Pancreas (tissue), 10 donors: ENCODE data around the gene CIROP. TPM values are rescaled to one million over a fixed set of nuclear protein-coding genes. Genes with fewer than 3 reads are reported as not detected.

ENCODE experiments used
- ATAC-seq, 4 donors: fragments of 200-7000 bp; cut with Tn5 transposase; one replicate each; pipeline versions ENCODE4 v1.8.0 to v1.9.1; 2020; ENCODE audit warnings: mild to moderate bottlenecking in 4 of 4, moderate library complexity in 4 of 4
- DNase-seq, 6 donors: peaks; one replicate each; pipeline ENCODE4 v3.0.0-alpha.2; 2020
- FAIRE-seq: peaks from 2 replicates; lab custom pipeline; 2012; peaks lifted over from hg19 to GRCh38; lab: Jason Lieb, UNC
- H3K27ac ChIP-seq, 4 donors: fragments of 200-600 bp; sonication (generic); 1 replicate in 3 of 4; 2 replicates in 1 of 4; pipeline versions ENCODE4 v1.5.0 to v1.8.0; 2020
- H3K27me3 ChIP-seq, 4 donors: fragments of 200-600 bp; one replicate each; pipeline ENCODE4 v1.8.0; 2021
- H3K36me3 ChIP-seq, 3 donors: fragments of 200-600 bp; sonication (generic) in 1 of 3; one replicate each; pipeline versions ENCODE4 v1.5.0 to v1.8.0; 2020 to 2021
- H3K4me1 ChIP-seq, 3 donors: fragments of 200-600 bp; one replicate each; pipeline ENCODE4 v1.8.0; 2021
- H3K4me3 ChIP-seq, 4 donors: fragments of 200-600 bp; sonication (generic) in 2 of 4; one replicate each; pipeline versions ENCODE4 v1.5.0 to v1.8.0; 2020 to 2021
- H3K9me3 ChIP-seq, 4 donors: fragments of 200-600 bp; one replicate each; pipeline ENCODE4 v1.8.0; 2021
- WGBS, 2 donors: extraction: QIAGEN DNeasy Blood & Tissue Kit; methylation state at CpG; one replicate each; pipeline ENCODE4 v1.1.7; 2013; 5-methylcytosine and 5-hydroxymethylcytosine counted together
- intact Hi-C, 3 donors: fragments of 100-400 bp; cut with DNase I; formaldehyde crosslinking; loops; one replicate each; pipeline versions ENCODE4 v1.11.1 to v1.14.2; 2022
- polyA plus RNA-seq, 2 donors: library from polyadenylated mRNA; stranded (reverse); fragments of 200-250 nt; gene quantifications; one replicate each; pipeline ENCODE4 v1.2.3, GENCODE V29; 2013
- total RNA-seq, 6 donors: library from RNA; stranded (reverse); fragmentation: NEBNext Ultra II Directional in 4 of 6; extraction: Animal tissue kit (Norgen Biotek cat#: 25700) in 4 of 6; gene quantifications; one replicate each; pipeline versions ENCODE4 v1.2.1 to v1.2.4, GENCODE V29; 2021 to 2023
- TF ChIP-seq, protein P1 (sequence below), 4 donors: fragments of 200-600 bp; sonication (generic) in 3 of 4; IDR thresholded peaks; one replicate each; pipeline versions ENCODE4 v1.5.0 to v1.8.0; 2021; ENCODE audit warnings: antibody characterized with exemption in 4 of 4
- donor health status: healthy with polysubstance abuse.
- donor health status: DM: no; HTN: no; CAD: no; lungs with moderate emphysema.
- donor health status: DM: no; HTN: no; CAD: no.
- donor health status: control.
- donor health status: control.
- donor health status: Bipolar disorder and iron deficiency.
- donor health status: DM: yes; HTN: yes; CAD: no.
- donor health status: DM: no; HTN: no; CAD: no.
- donor health status: DM: no; HTN: no; CAD: no.
- donor health status: DM: yes; HTN: yes; CAD: no.

CIROP gene
- total and polyA plus RNA-seq, 8 donors: not detected

DNA sequence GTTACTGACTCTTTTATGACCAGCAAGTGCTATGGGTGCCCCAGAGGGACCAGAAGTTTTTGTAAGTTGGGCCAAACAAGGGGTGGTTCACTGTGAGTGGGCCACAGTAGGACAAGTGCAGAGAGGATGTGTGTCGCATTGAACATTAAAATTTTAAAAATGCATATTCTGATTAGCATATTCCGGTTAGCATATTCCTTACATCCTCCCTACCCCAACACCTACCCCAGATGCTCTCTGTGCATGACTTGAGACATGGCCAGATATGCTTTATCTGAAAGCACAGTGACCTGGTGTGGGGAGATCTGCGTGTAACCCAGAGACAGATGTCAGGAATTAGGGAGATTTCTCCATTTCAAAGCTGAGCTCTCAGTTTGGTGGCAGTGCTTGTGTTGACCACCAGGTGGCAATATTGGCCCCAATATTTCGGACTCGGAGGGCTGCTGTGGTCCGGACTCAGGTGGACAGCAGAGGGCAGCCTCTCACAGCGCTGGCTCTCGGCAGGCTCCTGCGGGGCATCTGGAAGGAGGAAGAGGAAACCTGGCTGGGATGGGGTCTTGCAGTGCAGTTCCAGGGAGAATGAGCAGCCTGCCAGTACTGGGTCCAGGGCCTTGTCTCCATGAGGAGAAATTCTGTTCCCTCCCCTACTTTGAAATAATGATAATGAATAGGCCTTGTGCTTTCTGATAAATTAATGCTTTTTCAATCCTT is 15.9 kb upstream of the CIROP start:
- intact Hi-C loops: loop anchor here in 2 of 3 donors (2.0 to 10.0 kb wide), 2 partner anchors 64 to 68 kb away; partner anchors contain the start of gene SLC7A8 (in 1 of the 2)
- FAIRE-seq: no peak
- WGBS, 2 donors: 20% methylated on average over 9 of the region's 9 CpGs

DNA sequence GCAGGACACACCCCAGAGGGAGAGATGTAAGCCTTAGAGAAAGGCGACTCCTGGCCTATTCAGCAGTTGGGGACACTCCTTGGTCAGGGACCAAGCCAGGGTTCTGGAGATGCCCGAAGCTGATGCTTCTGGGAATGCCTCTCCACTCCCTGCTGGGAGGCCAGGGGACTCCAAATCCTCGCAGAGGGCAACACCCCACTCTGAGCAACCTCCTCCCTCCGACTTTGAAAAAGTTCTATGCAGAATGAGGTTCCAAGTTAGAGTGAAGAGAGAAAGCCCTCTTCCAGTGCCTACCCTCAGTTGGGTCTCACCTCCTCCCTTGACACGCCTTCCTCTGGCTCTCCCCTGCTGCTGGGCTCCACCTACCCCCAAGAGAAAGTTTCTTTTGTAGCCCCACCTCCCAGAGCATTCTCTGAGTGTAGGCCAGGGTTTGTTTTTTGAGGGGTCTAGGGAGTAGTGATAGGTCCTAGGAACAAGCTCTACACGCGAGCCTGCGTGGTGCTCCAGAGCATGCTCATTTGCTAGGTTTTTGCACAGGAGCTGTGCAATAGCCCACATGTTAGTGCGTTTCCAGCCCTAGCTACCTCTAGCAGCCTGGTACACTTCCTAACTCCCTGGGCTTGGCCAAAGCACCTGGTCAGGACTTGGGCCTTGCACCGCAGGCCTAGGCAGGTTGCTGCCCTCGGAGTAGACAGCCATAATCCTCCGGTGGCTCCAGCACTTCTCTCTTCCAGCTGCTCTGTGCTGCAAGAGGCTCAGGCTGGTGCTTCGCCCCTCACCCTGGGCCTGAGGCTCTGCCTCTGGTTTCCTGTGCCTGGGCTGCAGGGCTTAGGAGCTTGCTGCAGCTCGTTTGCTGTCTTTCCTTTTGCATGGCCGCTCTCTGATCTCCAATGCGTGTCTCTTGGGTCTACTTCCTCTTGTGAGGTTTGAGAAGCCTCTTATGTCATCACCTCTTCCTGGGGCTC is 14.9 kb upstream of the CIROP start:
- no peak overlapping the region for H3K4me3 ChIP-seq
- TF ChIP-seq, protein P1, sequence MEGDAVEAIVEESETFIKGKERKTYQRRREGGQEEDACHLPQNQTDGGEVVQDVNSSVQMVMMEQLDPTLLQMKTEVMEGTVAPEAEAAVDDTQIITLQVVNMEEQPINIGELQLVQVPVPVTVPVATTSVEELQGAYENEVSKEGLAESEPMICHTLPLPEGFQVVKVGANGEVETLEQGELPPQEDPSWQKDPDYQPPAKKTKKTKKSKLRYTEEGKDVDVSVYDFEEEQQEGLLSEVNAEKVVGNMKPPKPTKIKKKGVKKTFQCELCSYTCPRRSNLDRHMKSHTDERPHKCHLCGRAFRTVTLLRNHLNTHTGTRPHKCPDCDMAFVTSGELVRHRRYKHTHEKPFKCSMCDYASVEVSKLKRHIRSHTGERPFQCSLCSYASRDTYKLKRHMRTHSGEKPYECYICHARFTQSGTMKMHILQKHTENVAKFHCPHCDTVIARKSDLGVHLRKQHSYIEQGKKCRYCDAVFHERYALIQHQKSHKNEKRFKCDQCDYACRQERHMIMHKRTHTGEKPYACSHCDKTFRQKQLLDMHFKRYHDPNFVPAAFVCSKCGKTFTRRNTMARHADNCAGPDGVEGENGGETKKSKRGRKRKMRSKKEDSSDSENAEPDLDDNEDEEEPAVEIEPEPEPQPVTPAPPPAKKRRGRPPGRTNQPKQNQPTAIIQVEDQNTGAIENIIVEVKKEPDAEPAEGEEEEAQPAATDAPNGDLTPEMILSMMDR (IDR thresholded peaks at IDR 0.05): no peak
- WGBS, 2 donors: 70 to 72% methylated on average over 16 of the region's 16 CpGs
- DNase-seq (no peak), FAIRE-seq (no peak), ATAC-seq (no peak)
- H3K4me1 ChIP-seq: peaks cover 0 to 12% (median 4%) of the 10 kb centered on the region in 3 donors
- no peaks in the 10 kb centered on the region for H3K9me3 ChIP-seq
- H3K36me3 ChIP-seq: no peaks in the 10 kb centered on the region
- H3K27me3 ChIP-seq: no peaks in the 10 kb centered on the region
- no peak overlapping the region for H3K27ac ChIP-seq
- intact Hi-C loops: loop anchor here (2.0 to 10.0 kb wide), 3 partner anchors 65 to 69 kb away; partner anchors contain the start of gene SLC7A8 (in 1 of the 3)

More for the DNA sequence above, 15.9 kb upstream of the CIROP start:
- DNase-seq (peak; percentile 82 to 96 (median 90)), ATAC-seq (peak; percentile 89 to 97 (median 92))
- peaks cover 0 to 12% (median 4%) of the 10 kb centered on the region in 3 donors for H3K4me1 ChIP-seq
- TF ChIP-seq, protein P1 (IDR thresholded peaks at IDR 0.05): peak; percentile 99 to 100 (median 99)
- no peaks in the 10 kb centered on the region for H3K9me3 ChIP-seq
- no peak overlapping the region for H3K4me3 ChIP-seq
- no peaks in the 10 kb centered on the region for H3K27me3 ChIP-seq
- H3K27ac ChIP-seq: no peak overlapping the region
- no peaks in the 10 kb centered on the region for H3K36me3 ChIP-seq

DNA sequence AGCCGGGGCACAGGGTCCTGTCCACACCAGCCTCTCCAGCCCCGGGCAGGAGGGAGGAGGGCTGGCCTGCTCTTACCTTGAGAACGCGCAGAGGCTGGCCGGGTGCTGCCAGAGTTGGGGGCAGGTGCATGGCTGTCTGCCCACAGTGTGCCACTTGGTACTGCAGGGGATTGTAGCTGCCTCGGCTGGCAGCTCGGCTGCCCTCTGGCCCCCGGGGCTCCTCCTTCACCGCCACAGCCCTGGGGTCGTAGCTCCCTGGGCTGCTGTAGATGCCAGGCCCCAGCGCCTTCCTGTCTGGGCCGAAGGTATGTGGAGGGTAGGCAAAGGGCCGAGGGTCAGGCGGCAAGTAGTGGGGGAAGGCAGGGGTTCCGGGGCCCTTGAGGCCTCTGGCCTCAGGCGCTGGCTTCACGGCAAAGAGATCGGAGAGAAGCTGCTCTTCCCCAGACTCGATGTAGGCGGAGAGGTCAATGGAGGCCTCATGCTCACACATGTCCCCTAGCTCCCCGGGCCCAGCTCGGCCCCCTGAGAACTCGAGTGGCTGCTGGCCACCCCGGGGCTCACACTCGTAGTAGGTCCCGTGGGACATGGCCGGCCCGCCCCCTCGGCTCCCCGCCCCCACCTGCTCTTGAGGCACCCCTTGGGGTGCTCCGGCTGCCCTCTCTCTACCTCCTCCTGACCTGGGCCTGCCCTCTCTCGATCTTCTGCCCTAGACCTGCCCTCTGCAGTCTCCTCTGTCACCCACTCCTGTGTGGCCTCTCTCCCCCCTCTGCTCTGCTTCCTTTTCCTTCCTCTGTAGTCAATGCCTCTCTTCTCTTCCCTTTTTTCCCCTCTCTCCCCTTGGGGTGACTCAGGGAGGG is 13.9 kb upstream of the CIROP start, which contains the start of gene CEBPE:
CEBPE (minus strand) TSS at position 750 of the 857 bp plus-strand sequence; CDS start at position 586, 164 bp downstream.
- TF ChIP-seq, protein P1 (IDR thresholded peaks at IDR 0.05): no peak
- Histone ChIP-seq H3K9me3 (no peaks in the 10 kb centered on the region), H3K27me3 (no peaks in the 10 kb centered on the region), H3K27ac (no peak within 1 kb of the TSS), H3K4me1 (peaks cover 0 to 12% (median 4%) of the 10 kb centered on the region in 3 donors), H3K4me3 (no peak within 1 kb of the TSS), H3K36me3 (no peaks in the 10 kb centered on the region)
- DNase-seq (no peak), ATAC-seq (no peak), FAIRE-seq (no peak)
- intact Hi-C loops: loop anchor here in 1 of 3 donors (5.0 kb wide), 1 partner anchor 69 kb away; no protein-coding TSS in a partner anchor
- 72 to 79% methylated on average over 32 of the region's 32 CpGs for WGBS, 2 donors

DNA sequence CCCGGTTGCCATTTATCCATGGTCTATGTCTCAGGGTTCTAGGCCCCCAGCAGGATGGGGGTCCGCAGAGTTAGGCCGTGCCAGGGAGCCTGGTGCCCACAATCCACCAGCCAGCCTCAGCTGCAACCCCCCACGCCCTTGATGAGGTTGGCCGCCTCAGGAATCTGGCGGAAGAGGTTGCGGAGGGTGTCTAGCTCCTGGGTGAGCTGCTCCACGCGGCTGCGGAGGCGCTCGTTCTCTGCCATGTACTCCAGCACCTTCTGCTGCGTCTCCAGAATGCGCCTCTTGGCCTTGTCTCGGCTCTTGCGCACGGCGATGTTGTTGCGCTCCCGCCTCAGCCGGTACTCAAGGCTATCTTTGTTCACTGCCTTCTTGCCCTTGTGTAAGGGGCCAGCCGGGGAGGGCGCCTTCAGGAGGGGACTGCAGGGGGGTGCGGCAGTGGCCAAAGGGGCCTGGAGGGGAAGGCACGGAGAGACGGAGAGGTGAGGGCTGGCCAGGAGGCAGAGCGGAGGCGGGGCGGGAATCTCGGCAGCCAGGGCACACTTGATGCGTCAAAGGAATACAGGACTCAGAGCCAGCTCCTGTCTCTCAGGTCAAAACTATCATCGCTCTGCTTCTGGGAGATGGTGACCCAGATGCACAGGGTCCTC is 12.7 kb upstream of the CIROP start:
- ATAC-seq (no peak), FAIRE-seq (no peak), DNase-seq (no peak)
- TF ChIP-seq, protein P1 (IDR thresholded peaks at IDR 0.05): no peak
- Histone ChIP-seq H3K27me3 (no peaks in the 10 kb centered on the region), H3K4me1 (peaks cover 0 to 5% (median 4%) of the 10 kb centered on the region in 3 donors), H3K9me3 (no peaks in the 10 kb centered on the region), H3K27ac (no peak overlapping the region), H3K36me3 (no peaks in the 10 kb centered on the region), H3K4me3 (no peak overlapping the region)
- intact Hi-C loops: loop anchor here in 1 of 3 donors (5.0 kb wide), 1 partner anchor 70 kb away; no protein-coding TSS in a partner anchor
- WGBS, 2 donors: 69 to 79% methylated on average over 32 of the region's 32 CpGs
